ENCODE results near the gene CALML4.
"Not testable (repeated sequence)": the region's sequence is repeated elsewhere in the genome, so short reads cannot be mapped to it uniquely, and the experiment has no call there.

CALML4 gene

GRCh38 chr15:68207176-68207935, 2.2 kb upstream of the CALML4 start:
- no peak for DNase-seq

- no peak for DNase-seq
These were observed 1.6 kb upstream of the CALML4 start for GRCh38 chr15:68206711-68207151.

GRCh38 chr15:68205954-68206539, 915 bp upstream of the CALML4 start:
- no peak for DNase-seq

GRCh38 chr15:68205558-68205944, 419 bp upstream of the CALML4 start:
- DNase-seq: no peak

- DNase-seq: no peak
These were observed 771 bp downstream of the CALML4 start for GRCh38 chr15:68204361-68204760.

GRCh38 chr15:68203956-68204355, 1.2 kb downstream of the CALML4 start:
- DNase-seq: no peak

- no peak for DNase-seq
These were observed 1.6 kb downstream of the CALML4 start for GRCh38 chr15:68203486-68203885.

- DNase-seq: not testable (repeated sequence)
These were observed 2.1 kb downstream of the CALML4 start for GRCh38 chr15:68202994-68203393.

- DNase-seq: no peak
These were observed 3.3 kb downstream of the CALML4 start for GRCh38 chr15:68201879-68202261.

- no peak for DNase-seq
These were observed 3.8 kb downstream of the CALML4 start for GRCh38 chr15:68201153-68201878.

GRCh38 chr15:68200016-68200861, 4.9 kb downstream of the CALML4 start:
- DNase-seq: no peak

- no peak for DNase-seq
These were observed 5.8 kb downstream of the CALML4 start for GRCh38 chr15:68199340-68199739.

GRCh38 chr15:68197661-68198437, 7.3 kb downstream of the CALML4 start:
- no peak for DNase-seq

GRCh38 chr15:68197170-68197492, 8.0 kb downstream of the CALML4 start:
- no peak for DNase-seq

GRCh38 chr15:68196445-68197169, 8.5 kb downstream of the CALML4 start:
- DNase-seq: no peak

- DNase-seq: no peak
These were observed 9.6 kb downstream of the CALML4 start for GRCh38 chr15:68195336-68196112.

GRCh38 chr15:68192804-68193486, 12.2 kb downstream of the CALML4 start:
- no peak for DNase-seq

GRCh38 chr15:68192117-68192516, 13.0 kb downstream of the CALML4 start:
- DNase-seq: no peak

- DNase-seq: no peak
These were observed 13.6 kb downstream of the CALML4 start for GRCh38 chr15:68191555-68191954.

GRCh38 chr15:68190048-68190447, 15.1 kb downstream of the CALML4 start:
- no peak for DNase-seq
